SK-N-SH (cell line): ENCODE results near the gene PALM2AKAP2. TPM values are rescaled to one million over a fixed set of nuclear protein-coding genes. Genes with fewer than 3 reads are reported as not detected.

Experiments
- CTCF ChIA-PET: fragments of 300-600, 350-600 bp; formaldehyde crosslinking; extraction: SDS; loops from one replicate; lab custom pipeline; 2021; lab: Yijun Ruan, JAX
- POLR2A ChIA-PET: fragments of 350-600 bp; sonication (Branson Sonifier 250); formaldehyde crosslinking; extraction: SDS; loops from one replicate; lab custom pipeline; 2020; ENCODE audit warnings: antibody characterized with exemption, inconsistent platforms; lab: Yijun Ruan, JAX
- DNase-seq: peaks from one replicate; pipeline ENCODE4 v3.0.0; 2012
- H2AFZ ChIP-seq: fragments of 200-600 bp; sonication (generic); 2 replicates; pipeline ENCODE4 v1.8.1; 2016; ENCODE audit warnings: antibody characterized with exemption, mild to moderate bottlenecking, low read depth
- H3F3A ChIP-seq: fragments of 200-600 bp; sonication (generic); replicated peaks from 2 replicates; pipeline ENCODE3; 2016; ENCODE audit warnings: antibody characterized with exemption, mild to moderate bottlenecking; ENCODE audit not compliant: insufficient read depth
- H3K27ac ChIP-seq, 2 experiments: fragments of 200-500 bp in 1 of 2; fragments of 200-600 bp in 1 of 2; sonication (Bioruptor generic) in 1 of 2; sonication (generic), shearing (Covaris generic) in 1 of 2; 2 replicates each; pipeline versions ENCODE4 v1.5.1 to v1.6.1; 2014 to 2016; ENCODE audit warnings: low read depth in 2 of 2, inconsistent platforms in 1 of 2, low read length in 1 of 2, mild to moderate bottlenecking in 1 of 2, mixed read lengths in 1 of 2
- H3K27me3 ChIP-seq: fragments of 200-600 bp; sonication (generic), shearing (Covaris generic); 2 replicates; pipeline ENCODE4 v1.6.1; 2016; ENCODE audit warnings: mixed run types; ENCODE audit not compliant: insufficient read depth
- H3K36me3 ChIP-seq, 2 experiments: fragments of 200-500 bp in 1 of 2; fragments of 200-600 bp in 1 of 2; sonication (Bioruptor generic) in 1 of 2; sonication (generic) in 1 of 2; replicated peaks in 1 of 2; 2 replicates each; pipeline versions ENCODE3 to v1.5.1; 2014 to 2016; ENCODE audit warnings: low read length in 1 of 2, mild to moderate bottlenecking in 1 of 2; ENCODE audit not compliant: insufficient read depth in 2 of 2, control insufficient read depth in 1 of 2
- H3K4me1 ChIP-seq, 2 experiments: fragments of 200-500 bp in 1 of 2; fragments of 200-600 bp in 1 of 2; sonication (Bioruptor generic) in 1 of 2; sonication (generic), shearing (Covaris generic) in 1 of 2; 2 replicates each; pipeline versions ENCODE4 v1.5.1 to v1.6.1; 2014 to 2016; ENCODE audit warnings: low read depth in 1 of 2, low read length in 1 of 2, mixed run types in 1 of 2; ENCODE audit not compliant: insufficient read depth in 2 of 2, control insufficient read depth in 1 of 2
- H3K4me2 ChIP-seq: fragments of 200-600 bp; sonication (generic), shearing (Covaris generic); 2 replicates; pipeline ENCODE4 v1.6.1; 2017; ENCODE audit warnings: mixed run types
- H3K4me3 ChIP-seq, 2 experiments: fragments of 200-500 bp in 1 of 2; fragments of 200-600 bp in 1 of 2; sonication (Bioruptor generic) in 1 of 2; sonication (generic), shearing (Covaris generic) in 1 of 2; 2 replicates each; pipeline versions ENCODE4 v1.5.1 to v1.8.1; 2014 to 2016; ENCODE audit warnings: low read depth in 2 of 2, inconsistent platforms in 1 of 2, low read length in 1 of 2, mild to moderate bottlenecking in 1 of 2, mixed read lengths in 1 of 2, moderate library complexity in 1 of 2
- H3K79me2 ChIP-seq: fragments of 200-600 bp; sonication (generic); 2 replicates; pipeline ENCODE4 v1.8.1; 2017; ENCODE audit warnings: mild to moderate bottlenecking; ENCODE audit not compliant: insufficient read depth
- H3K9ac ChIP-seq: fragments of 200-600 bp; sonication (generic); 2 replicates; pipeline ENCODE4 v1.6.1; 2017; ENCODE audit warnings: mixed run types
- H3K9me2 ChIP-seq: fragments of 200-600 bp; sonication (generic); 2 replicates; pipeline ENCODE4 v1.6.1; 2017; ENCODE audit warnings: mixed run types
- H3K9me3 ChIP-seq: fragments of 200-600 bp; sonication (generic); 2 replicates; pipeline ENCODE4 v1.6.1; 2017; ENCODE audit warnings: mixed run types, mild to moderate bottlenecking, moderate library complexity
- H4K20me1 ChIP-seq: fragments of 200-600 bp; sonication (generic); 2 replicates; pipeline ENCODE4 v1.6.1; 2017; ENCODE audit warnings: mild to moderate bottlenecking, mixed run types; ENCODE audit not compliant: insufficient read depth
- CHD2 ChIP-seq: fragments of 150-350 bp; IDR thresholded peaks from 2 replicates; pipeline ENCODE4 v1.6.1; 2018; ENCODE audit warnings: low read length; ENCODE audit not compliant: partially characterized antibody
- EZH2phosphoT487 ChIP-seq: fragments of 200-600 bp; sonication (generic); IDR thresholded peaks from 2 replicates; pipeline ENCODE4 v1.6.1; 2017; ENCODE audit warnings: low read depth, mixed run types, mild to moderate bottlenecking, antibody characterized with exemption, moderate library complexity, borderline replicate concordance
- FOSL2 ChIP-seq: IDR thresholded peaks from 2 replicates; pipeline ENCODE4 v1.4.0; 2012; ENCODE audit warnings: low read depth, mild to moderate bottlenecking, moderate library complexity, borderline replicate concordance
- FOXJ3 ChIP-seq: sonication (generic); formaldehyde crosslinking; IDR thresholded peaks from 2 replicates; pipeline ENCODE4 v1.5.1; 2020; ENCODE audit warnings: mild to moderate bottlenecking, missing genetic modification reagents
- FOXM1 ChIP-seq: IDR thresholded peaks from 2 replicates; pipeline ENCODE4 v1.4.0; 2012; ENCODE audit warnings: low read depth, mild to moderate bottlenecking
- GATA2 ChIP-seq: sonication (generic); formaldehyde crosslinking; IDR thresholded peaks from 2 replicates; pipeline ENCODE4 v1.5.0; 2020; ENCODE audit warnings: mild to moderate bottlenecking, missing genetic modification reagents
- POLR2AphosphoS5 ChIP-seq: IDR thresholded peaks from 2 replicates; pipeline ENCODE4 v1.6.1; 2012; ENCODE audit warnings: low read depth, low read length
- RAD21 ChIP-seq: IDR thresholded peaks from 2 replicates; pipeline ENCODE4 v1.6.1; 2012; ENCODE audit warnings: mild to moderate bottlenecking, low read length
- RCOR1 ChIP-seq: fragments of 150-350 bp; IDR thresholded peaks from 2 replicates; pipeline ENCODE4 v1.6.1; 2017; ENCODE audit warnings: antibody characterized with exemption, low read length
- RFX5 ChIP-seq: IDR thresholded peaks from 2 replicates; pipeline ENCODE4 v1.6.1; 2012; ENCODE audit warnings: mild to moderate bottlenecking, improper control_type of control experiment, low read length
- TAF1 ChIP-seq: IDR thresholded peaks from 2 replicates; pipeline ENCODE4 v1.6.1; 2012; ENCODE audit warnings: low read depth, mild to moderate bottlenecking, low read length, moderate library complexity, borderline replicate concordance
- YY1 ChIP-seq: IDR thresholded peaks from 2 replicates; pipeline ENCODE4 v1.4.0; 2012; ENCODE audit warnings: low read depth, mild to moderate bottlenecking
- WGBS: methylation state at CpG from one replicate; pipeline ENCODE4 v1.1.6; 2017; ENCODE audit warnings: low lambda C conversion rate; 5-methylcytosine and 5-hydroxymethylcytosine counted together
- polyA plus RNA-seq, 3 experiments: library from polyadenylated mRNA; depleted of rRNA; stranded (reverse); fragments of >200 nt; gene quantifications; 2 replicates each; pipeline ENCODE4 v1.2.3, GENCODE V29; 2012
- TF ChIP-seq, protein P1 (sequence below): IDR thresholded peaks from 2 replicates; pipeline ENCODE4 v1.4.0; 2012; ENCODE audit warnings: low read depth, borderline replicate concordance
- TF ChIP-seq, protein P2 (sequence below): IDR thresholded peaks from 2 replicates; pipeline ENCODE4 v1.6.1; 2012; ENCODE audit warnings: mild to moderate bottlenecking, low read depth, low read length, moderate library complexity
- TF ChIP-seq, protein P3 (sequence below): fragments of 150-350 bp; IDR thresholded peaks from 2 replicates; pipeline ENCODE4 v1.6.1; 2017; ENCODE audit warnings: antibody characterized with exemption, low read length, low read depth, borderline replicate concordance
- TF ChIP-seq, protein P4 (sequence below): fragments of 200-600 bp; sonication (generic); IDR thresholded peaks from 2 replicates; pipeline ENCODE4 v1.6.1; 2017; ENCODE audit warnings: antibody characterized with exemption, mild to moderate bottlenecking, moderate library complexity
- TF ChIP-seq, protein P5 (sequence below): IDR thresholded peaks from 2 replicates; pipeline ENCODE4 v1.4.0; 2012; ENCODE audit warnings: low read depth
- TF ChIP-seq, protein P6 (sequence below): IDR thresholded peaks from 2 replicates; pipeline ENCODE4 v1.4.0; 2012; ENCODE audit warnings: low read depth, borderline replicate concordance

Gene PALM2AKAP2
- polyA plus RNA-seq, 1 of the 3 experiments (the other 2 are of a cell fraction), result 4.3 TPM

DNA sequence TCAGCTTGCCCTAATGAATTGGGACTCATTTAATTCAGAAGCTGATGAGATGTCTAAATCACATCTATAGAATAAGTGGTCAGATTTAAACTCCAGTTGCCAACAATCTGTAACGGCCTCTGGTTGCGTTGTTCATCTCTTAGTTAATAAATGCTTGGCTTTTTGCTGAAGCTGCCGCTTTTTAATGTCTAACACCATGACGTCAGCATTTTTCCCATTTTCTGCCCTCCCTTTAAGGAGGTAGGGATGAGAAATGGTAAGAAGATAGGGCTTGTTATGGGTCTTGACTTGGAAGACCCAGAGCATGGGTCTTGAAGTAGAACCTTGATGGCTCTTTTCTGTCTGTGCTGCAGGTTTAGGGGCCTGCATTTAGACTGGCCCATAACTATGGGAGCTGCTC is 33.3 kb downstream of the PALM2AKAP2 start:
- Histone ChIP-seq H3K9me2 (no peaks in the 10 kb centered on the region), H3K27me3 (no peaks in the 10 kb centered on the region), H3K9ac (no peak overlapping the region), H3K27ac (peak overlapping the region in 1 of 2 experiments; percentile 100; a peak in 1 of 4 replicates), H3K4me2 (no peak overlapping the region), H3K9me3 (no peaks in the 10 kb centered on the region), H3F3A (peaks cover 31% of the 10 kb centered on the region), H4K20me1 (no peaks in the 10 kb centered on the region), H2AFZ (no peak overlapping the region), H3K4me1 (peaks cover 0 to 26% of the 10 kb centered on the region in 2 experiments; a peak in 3 of 4 replicates), H3K4me3 (no peak overlapping the region), H3K36me3 (no peaks in the 10 kb centered on the region), H3K79me2 (peaks cover 67% of the 10 kb centered on the region)
- POLR2A ChIA-PET, result no interaction called here
- 82% methylated on average over 4 of the region's 4 CpGs for WGBS
- TF ChIP-seq EZH2phosphoT487 (no peak), POLR2AphosphoS5 (no peak), RFX5 (no peak), FOXJ3 (CRISPR knock-in tag) (no peak), CHD2 (no peak), GATA2 (no peak), FOSL2 (no peak)
- TF ChIP-seq, protein P1, sequence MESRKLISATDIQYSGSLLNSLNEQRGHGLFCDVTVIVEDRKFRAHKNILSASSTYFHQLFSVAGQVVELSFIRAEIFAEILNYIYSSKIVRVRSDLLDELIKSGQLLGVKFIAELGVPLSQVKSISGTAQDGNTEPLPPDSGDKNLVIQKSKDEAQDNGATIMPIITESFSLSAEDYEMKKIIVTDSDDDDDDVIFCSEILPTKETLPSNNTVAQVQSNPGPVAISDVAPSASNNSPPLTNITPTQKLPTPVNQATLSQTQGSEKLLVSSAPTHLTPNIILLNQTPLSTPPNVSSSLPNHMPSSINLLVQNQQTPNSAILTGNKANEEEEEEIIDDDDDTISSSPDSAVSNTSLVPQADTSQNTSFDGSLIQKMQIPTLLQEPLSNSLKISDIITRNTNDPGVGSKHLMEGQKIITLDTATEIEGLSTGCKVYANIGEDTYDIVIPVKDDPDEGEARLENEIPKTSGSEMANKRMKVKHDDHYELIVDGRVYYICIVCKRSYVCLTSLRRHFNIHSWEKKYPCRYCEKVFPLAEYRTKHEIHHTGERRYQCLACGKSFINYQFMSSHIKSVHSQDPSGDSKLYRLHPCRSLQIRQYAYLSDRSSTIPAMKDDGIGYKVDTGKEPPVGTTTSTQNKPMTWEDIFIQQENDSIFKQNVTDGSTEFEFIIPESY, result no peak
- DNase-seq, result no peak
- CTCF ChIA-PET, result no interaction called here

DNA sequence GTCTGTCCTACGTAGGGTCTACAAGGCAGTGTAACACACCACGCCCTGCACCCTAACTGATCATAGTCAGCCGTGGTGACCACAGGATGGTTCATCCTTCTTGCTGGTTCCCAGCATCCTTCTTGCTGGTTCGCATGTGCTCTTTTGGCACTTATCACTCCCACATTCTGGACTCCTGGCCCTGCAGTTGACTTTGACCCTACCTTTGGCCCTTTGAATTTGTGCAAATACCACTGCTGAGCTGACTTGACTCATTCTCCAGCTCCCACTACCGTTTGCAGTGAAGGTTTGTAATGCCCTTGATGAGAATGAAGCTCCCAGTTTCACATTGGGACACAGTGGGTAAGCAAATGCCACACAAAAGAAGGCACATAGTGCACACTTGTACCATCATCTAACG is 33.8 kb downstream of the PALM2AKAP2 start:
- H3K4me2 ChIP-seq, result no peak overlapping the region
- H4K20me1 ChIP-seq, result no peaks in the 10 kb centered on the region
- TF ChIP-seq RFX5 (no peak), POLR2AphosphoS5 (no peak), FOSL2 (no peak), RAD21 (no peak), RCOR1 (no peak), YY1 (no peak), FOXJ3 (CRISPR knock-in tag) (no peak), FOXM1 (no peak), TAF1 (no peak)
- TF ChIP-seq, protein P2, sequence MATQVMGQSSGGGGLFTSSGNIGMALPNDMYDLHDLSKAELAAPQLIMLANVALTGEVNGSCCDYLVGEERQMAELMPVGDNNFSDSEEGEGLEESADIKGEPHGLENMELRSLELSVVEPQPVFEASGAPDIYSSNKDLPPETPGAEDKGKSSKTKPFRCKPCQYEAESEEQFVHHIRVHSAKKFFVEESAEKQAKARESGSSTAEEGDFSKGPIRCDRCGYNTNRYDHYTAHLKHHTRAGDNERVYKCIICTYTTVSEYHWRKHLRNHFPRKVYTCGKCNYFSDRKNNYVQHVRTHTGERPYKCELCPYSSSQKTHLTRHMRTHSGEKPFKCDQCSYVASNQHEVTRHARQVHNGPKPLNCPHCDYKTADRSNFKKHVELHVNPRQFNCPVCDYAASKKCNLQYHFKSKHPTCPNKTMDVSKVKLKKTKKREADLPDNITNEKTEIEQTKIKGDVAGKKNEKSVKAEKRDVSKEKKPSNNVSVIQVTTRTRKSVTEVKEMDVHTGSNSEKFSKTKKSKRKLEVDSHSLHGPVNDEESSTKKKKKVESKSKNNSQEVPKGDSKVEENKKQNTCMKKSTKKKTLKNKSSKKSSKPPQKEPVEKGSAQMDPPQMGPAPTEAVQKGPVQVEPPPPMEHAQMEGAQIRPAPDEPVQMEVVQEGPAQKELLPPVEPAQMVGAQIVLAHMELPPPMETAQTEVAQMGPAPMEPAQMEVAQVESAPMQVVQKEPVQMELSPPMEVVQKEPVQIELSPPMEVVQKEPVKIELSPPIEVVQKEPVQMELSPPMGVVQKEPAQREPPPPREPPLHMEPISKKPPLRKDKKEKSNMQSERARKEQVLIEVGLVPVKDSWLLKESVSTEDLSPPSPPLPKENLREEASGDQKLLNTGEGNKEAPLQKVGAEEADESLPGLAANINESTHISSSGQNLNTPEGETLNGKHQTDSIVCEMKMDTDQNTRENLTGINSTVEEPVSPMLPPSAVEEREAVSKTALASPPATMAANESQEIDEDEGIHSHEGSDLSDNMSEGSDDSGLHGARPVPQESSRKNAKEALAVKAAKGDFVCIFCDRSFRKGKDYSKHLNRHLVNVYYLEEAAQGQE, result no peak
- TF ChIP-seq, protein P3, sequence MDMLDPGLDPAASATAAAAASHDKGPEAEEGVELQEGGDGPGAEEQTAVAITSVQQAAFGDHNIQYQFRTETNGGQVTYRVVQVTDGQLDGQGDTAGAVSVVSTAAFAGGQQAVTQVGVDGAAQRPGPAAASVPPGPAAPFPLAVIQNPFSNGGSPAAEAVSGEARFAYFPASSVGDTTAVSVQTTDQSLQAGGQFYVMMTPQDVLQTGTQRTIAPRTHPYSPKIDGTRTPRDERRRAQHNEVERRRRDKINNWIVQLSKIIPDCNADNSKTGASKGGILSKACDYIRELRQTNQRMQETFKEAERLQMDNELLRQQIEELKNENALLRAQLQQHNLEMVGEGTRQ, result no peak
- TF ChIP-seq, protein P4, sequence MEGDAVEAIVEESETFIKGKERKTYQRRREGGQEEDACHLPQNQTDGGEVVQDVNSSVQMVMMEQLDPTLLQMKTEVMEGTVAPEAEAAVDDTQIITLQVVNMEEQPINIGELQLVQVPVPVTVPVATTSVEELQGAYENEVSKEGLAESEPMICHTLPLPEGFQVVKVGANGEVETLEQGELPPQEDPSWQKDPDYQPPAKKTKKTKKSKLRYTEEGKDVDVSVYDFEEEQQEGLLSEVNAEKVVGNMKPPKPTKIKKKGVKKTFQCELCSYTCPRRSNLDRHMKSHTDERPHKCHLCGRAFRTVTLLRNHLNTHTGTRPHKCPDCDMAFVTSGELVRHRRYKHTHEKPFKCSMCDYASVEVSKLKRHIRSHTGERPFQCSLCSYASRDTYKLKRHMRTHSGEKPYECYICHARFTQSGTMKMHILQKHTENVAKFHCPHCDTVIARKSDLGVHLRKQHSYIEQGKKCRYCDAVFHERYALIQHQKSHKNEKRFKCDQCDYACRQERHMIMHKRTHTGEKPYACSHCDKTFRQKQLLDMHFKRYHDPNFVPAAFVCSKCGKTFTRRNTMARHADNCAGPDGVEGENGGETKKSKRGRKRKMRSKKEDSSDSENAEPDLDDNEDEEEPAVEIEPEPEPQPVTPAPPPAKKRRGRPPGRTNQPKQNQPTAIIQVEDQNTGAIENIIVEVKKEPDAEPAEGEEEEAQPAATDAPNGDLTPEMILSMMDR, result no peak
- TF ChIP-seq, protein P5, sequence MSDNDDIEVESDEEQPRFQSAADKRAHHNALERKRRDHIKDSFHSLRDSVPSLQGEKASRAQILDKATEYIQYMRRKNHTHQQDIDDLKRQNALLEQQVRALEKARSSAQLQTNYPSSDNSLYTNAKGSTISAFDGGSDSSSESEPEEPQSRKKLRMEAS, result no peak
- TF ChIP-seq, protein P6, sequence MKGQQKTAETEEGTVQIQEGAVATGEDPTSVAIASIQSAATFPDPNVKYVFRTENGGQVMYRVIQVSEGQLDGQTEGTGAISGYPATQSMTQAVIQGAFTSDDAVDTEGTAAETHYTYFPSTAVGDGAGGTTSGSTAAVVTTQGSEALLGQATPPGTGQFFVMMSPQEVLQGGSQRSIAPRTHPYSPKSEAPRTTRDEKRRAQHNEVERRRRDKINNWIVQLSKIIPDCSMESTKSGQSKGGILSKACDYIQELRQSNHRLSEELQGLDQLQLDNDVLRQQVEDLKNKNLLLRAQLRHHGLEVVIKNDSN, result no peak

More for the DNA sequence above, 33.8 kb downstream of the PALM2AKAP2 start:
- no peak overlapping the region for H3K4me3 ChIP-seq
- no peak for DNase-seq
- peaks cover 67% of the 10 kb centered on the region for H3K79me2 ChIP-seq
- WGBS, result 76% methylated on average over 6 of the region's 6 CpGs
- ChIA-PET POLR2A (no interaction called here), CTCF (no interaction called here)
- no peaks in the 10 kb centered on the region for H3K9me3 ChIP-seq
- H3K27ac ChIP-seq, result peak overlapping the region in 1 of 2 experiments; percentile 100; a peak in 2 of 4 replicates
- no peaks in the 10 kb centered on the region for H3K27me3 ChIP-seq
- H3K36me3 ChIP-seq, result no peaks in the 10 kb centered on the region
- H3K9ac ChIP-seq, result no peak overlapping the region
- H3K4me1 ChIP-seq, result peaks cover 0 to 27% of the 10 kb centered on the region in 2 experiments; a peak in 3 of 4 replicates
- no peak overlapping the region for H2AFZ ChIP-seq
- peaks cover 31% of the 10 kb centered on the region for H3F3A ChIP-seq
- H3K9me2 ChIP-seq, result no peaks in the 10 kb centered on the region
